ENCODE results near the gene HSH2D. TPM values are rescaled to one million over a fixed set of nuclear protein-coding genes. Genes with fewer than 3 reads are reported as not detected.
A peak's percentile ranks its signal among the peaks of the same experiment; 100 is the strongest.

The HSH2D gene
- total RNA-seq, 1 donor from 2014 or later = not detected

DNA sequence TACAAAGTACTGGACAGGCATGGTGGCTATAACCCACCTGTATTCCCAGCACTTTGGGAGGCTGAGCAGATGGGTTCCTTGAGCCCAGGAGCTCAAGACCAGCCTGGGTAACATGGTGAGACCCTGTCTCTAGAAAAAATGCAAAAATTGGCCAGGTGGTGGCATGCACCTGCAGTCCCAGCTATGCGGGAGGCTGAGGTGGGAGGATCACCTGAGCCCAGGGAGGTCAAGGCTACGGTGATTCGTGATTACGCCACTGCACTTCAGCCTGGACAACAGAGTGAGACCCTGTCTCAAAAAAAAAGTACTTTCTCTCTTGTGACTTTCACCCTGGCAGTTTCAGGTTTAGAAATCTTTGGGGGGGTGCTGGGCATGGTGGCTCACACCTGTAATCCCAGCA, 43.0 kb upstream of the HSH2D start:
- H3K9me3 Mint-ChIP-seq = no peaks in the 10 kb centered on the region
- DNase-seq (ENCODE audit: low spot score) = no peak
- H3K27me3 ChIP-seq = no peaks in the 10 kb centered on the region
- H3K9me3 ChIP-seq (ENCODE audit: low read depth) = no peaks in the 10 kb centered on the region
- TF ChIP-seq EZH2 (IDR thresholded peaks at IDR 0.05) (no peak), CTCF (IDR thresholded peaks at IDR 0.05) (no peak), EZH2phosphoT487 (IDR thresholded peaks at IDR 0.05) (no peak)
- H4K20me1 ChIP-seq (ENCODE audit: low read depth) = no peaks in the 10 kb centered on the region
- peaks cover 4% of the 10 kb centered on the region for H3K4me1 Mint-ChIP-seq
- no peak overlapping the region for H3K27ac ChIP-seq
- no peak overlapping the region for H3K4me3 ChIP-seq
- peaks cover 9% of the 10 kb centered on the region for H3K36me3 ChIP-seq
- H3K4me2 ChIP-seq = no peak overlapping the region
- H3K36me3 Mint-ChIP-seq = peaks cover 33% of the 10 kb centered on the region
- H3K27ac Mint-ChIP-seq = no peak overlapping the region
- no peak overlapping the region for H2AFZ ChIP-seq (replicated peaks)
- peaks cover 23% of the 10 kb centered on the region for H3F3A ChIP-seq (ENCODE audit: low read depth)
- no peak overlapping the region for H3K4me3 Mint-ChIP-seq
- H3K4me1 ChIP-seq = no peaks in the 10 kb centered on the region
- no peaks in the 10 kb centered on the region for H3K27me3 Mint-ChIP-seq (ENCODE audit: insufficient read depth, low read depth)
- no peak overlapping the region for H3K9ac ChIP-seq
- H3K79me2 ChIP-seq (ENCODE audit: low read depth) = no peaks in the 10 kb centered on the region

DNA sequence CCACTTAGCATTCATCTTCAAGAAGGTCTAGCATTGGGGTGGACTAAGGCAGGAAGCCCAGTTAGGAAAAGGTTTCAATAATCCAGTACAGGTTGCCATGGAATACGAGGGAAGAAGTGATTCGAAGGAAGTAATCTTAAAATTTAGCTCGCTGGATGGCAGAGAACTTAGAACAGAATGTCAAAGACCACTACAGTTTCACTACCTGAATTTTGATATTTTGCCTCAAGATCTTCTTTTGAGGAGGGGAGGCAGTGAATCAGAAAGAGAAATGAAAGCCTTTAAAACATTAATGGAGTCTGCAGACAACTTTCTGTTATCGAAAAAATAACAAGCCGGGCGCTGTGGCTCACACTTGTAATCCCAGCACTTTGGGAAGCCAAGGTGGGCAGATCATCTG, 38.8 kb upstream of the HSH2D start:
- Histone ChIP-seq H3K9me3 (ENCODE audit: low read depth) (no peaks in the 10 kb centered on the region), H3K4me1 (peaks cover 5% of the 10 kb centered on the region), H2AFZ (replicated peaks) (no peak overlapping the region), H3F3A (ENCODE audit: low read depth) (peaks cover 43% of the 10 kb centered on the region), H3K4me2 (no peak overlapping the region), H3K27ac (no peak overlapping the region), H3K79me2 (ENCODE audit: low read depth) (no peaks in the 10 kb centered on the region), H3K36me3 (peaks cover 6% of the 10 kb centered on the region), H4K20me1 (ENCODE audit: low read depth) (no peaks in the 10 kb centered on the region), H3K4me3 (no peak overlapping the region), H3K27me3 (no peaks in the 10 kb centered on the region), H3K9ac (no peak overlapping the region)
- no peak for DNase-seq (ENCODE audit: low spot score)
- no peak overlapping the region for H3K27ac Mint-ChIP-seq
- no peak overlapping the region for H3K4me3 Mint-ChIP-seq
- H3K36me3 Mint-ChIP-seq = peaks cover 15% of the 10 kb centered on the region
- H3K4me1 Mint-ChIP-seq = peaks cover 2% of the 10 kb centered on the region
- no peaks in the 10 kb centered on the region for H3K27me3 Mint-ChIP-seq (ENCODE audit: insufficient read depth, low read depth)
- TF ChIP-seq EZH2phosphoT487 (IDR thresholded peaks at IDR 0.05) (no peak), EZH2 (IDR thresholded peaks at IDR 0.05) (no peak), CTCF (IDR thresholded peaks at IDR 0.05) (no peak)
- H3K9me3 Mint-ChIP-seq = no peaks in the 10 kb centered on the region

DNA sequence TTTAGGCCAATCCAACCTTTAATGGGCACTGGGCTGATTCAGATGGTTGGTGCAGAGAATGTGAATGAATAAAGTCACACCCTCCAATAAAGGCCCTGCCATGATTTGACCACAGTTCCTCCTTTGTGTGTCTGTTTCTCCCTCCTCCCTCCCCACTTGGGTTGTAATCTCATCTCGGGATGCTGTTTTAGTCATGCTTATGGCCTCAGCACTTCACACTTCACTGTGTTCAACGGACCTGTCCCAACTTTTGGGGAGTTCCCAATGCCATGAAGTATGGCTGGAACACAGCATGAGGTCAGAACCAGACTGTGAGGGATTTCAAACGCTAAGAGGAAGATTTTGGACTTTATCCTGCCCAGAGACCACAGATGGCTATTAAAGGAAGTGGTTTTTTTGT, 37.4 kb upstream of the HSH2D start:
- H3K4me1 Mint-ChIP-seq = peaks cover 2% of the 10 kb centered on the region
- peak overlapping the region; percentile 59 for H3K27ac Mint-ChIP-seq
- Histone ChIP-seq H3K27ac (no peak overlapping the region), H3K9ac (no peak overlapping the region), H3K79me2 (ENCODE audit: low read depth) (no peaks in the 10 kb centered on the region), H3K36me3 (peaks cover 6% of the 10 kb centered on the region), H3K4me2 (no peak overlapping the region), H3K9me3 (ENCODE audit: low read depth) (no peaks in the 10 kb centered on the region), H3K27me3 (no peaks in the 10 kb centered on the region), H4K20me1 (ENCODE audit: low read depth) (no peaks in the 10 kb centered on the region), H3K4me3 (no peak overlapping the region), H2AFZ (replicated peaks) (no peak overlapping the region), H3F3A (ENCODE audit: low read depth) (peaks cover 42% of the 10 kb centered on the region), H3K4me1 (peaks cover 5% of the 10 kb centered on the region)
- no peaks in the 10 kb centered on the region for H3K27me3 Mint-ChIP-seq (ENCODE audit: insufficient read depth, low read depth)
- TF ChIP-seq CTCF (IDR thresholded peaks at IDR 0.05) = no peak
- TF ChIP-seq EZH2phosphoT487 (IDR thresholded peaks at IDR 0.05) = no peak
- TF ChIP-seq EZH2 (IDR thresholded peaks at IDR 0.05) = no peak
- H3K36me3 Mint-ChIP-seq = peaks cover 12% of the 10 kb centered on the region
- H3K4me3 Mint-ChIP-seq = no peak overlapping the region
- DNase-seq (ENCODE audit: low spot score) = no peak
- H3K9me3 Mint-ChIP-seq = no peaks in the 10 kb centered on the region

Data from neural progenitor cell (in vitro differentiated cells).